Gastroesophageal sphincter (tissue), 4 donors: ENCODE data around the gene ACKR3. TPM values are rescaled to one million over a fixed set of nuclear protein-coding genes. Genes with fewer than 3 reads are reported as not detected.

Experiments
- ATAC-seq: fragments of 150-250 bp; one replicate; pipeline ENCODE4 v1.9.1; 2016; ENCODE audit warnings: mild to moderate bottlenecking, moderate library complexity
- H3K27ac ChIP-seq, 4 donors: fragments of 200-600 bp; sonication (generic) in 3 of 4; 1 replicate in 3 of 4; 2 replicates in 1 of 4; pipeline ENCODE4 v1.5.1; 2016 to 2019
- H3K27me3 ChIP-seq: fragments of 200-600 bp; sonication (generic); one replicate; pipeline ENCODE4 v1.5.1; 2019
- H3K36me3 ChIP-seq, 2 donors: fragments of 200-600 bp; sonication (generic); one replicate each; pipeline ENCODE4 v1.5.1; 2019; ENCODE audit warnings: control low read depth in 1 of 2
- H3K4me1 ChIP-seq, 3 donors: fragments of 200-600 bp; sonication (generic); 1 replicate in 2 of 3; 2 replicates in 1 of 3; pipeline ENCODE4 v1.5.1; 2016 to 2019; ENCODE audit warnings: control low read depth in 2 of 3
- H3K4me3 ChIP-seq, 2 donors: fragments of 200-600 bp; sonication (generic); one replicate each; pipeline ENCODE4 v1.5.1; 2019; ENCODE audit warnings: mild to moderate bottlenecking in 1 of 2, moderate library complexity in 1 of 2
- H3K9me3 ChIP-seq, 3 donors: fragments of 200-600 bp; sonication (generic); one replicate each; pipeline ENCODE4 v1.5.1; 2017 to 2019; ENCODE audit warnings: control low read depth in 2 of 3
- CTCF ChIP-seq, 4 experiments: fragments of 200-600 bp in 2 of 4; fragments of 450-650 bp in 2 of 4; sonication (generic) in 1 of 4; IDR thresholded peaks; one replicate each; pipeline ENCODE4 v1.5.1; 2017 to 2019; ENCODE audit warnings: antibody characterized with exemption in 4 of 4, mild to moderate bottlenecking in 2 of 4, moderate library complexity in 2 of 4
- EP300 ChIP-seq: sonication (generic); formaldehyde crosslinking; IDR thresholded peaks from one replicate; pipeline ENCODE4 v1.6.1; 2017; ENCODE audit warnings: antibody characterized with exemption, mild to moderate bottlenecking
- POLR2A ChIP-seq, 2 donors: fragments of 450-650 bp; IDR thresholded peaks; one replicate each; pipeline ENCODE4 v1.6.1; 2017; ENCODE audit warnings: antibody characterized with exemption in 2 of 2, mild to moderate bottlenecking in 2 of 2, moderate library complexity in 1 of 2
- POLR2AphosphoS5 ChIP-seq: sonication (generic); formaldehyde crosslinking; IDR thresholded peaks from one replicate; pipeline ENCODE4 v1.6.1; 2017; ENCODE audit warnings: antibody characterized with exemption
- WGBS, 2 donors: methylation state at CpG; one replicate each; pipeline ENCODE4 v1.1.5; 2018; ENCODE audit warnings: low coverage in 1 of 2; 5-methylcytosine and 5-hydroxymethylcytosine counted together
- total RNA-seq, 4 donors: library from RNA; depleted of rRNA; stranded (reverse); fragments of >200 nt; gene quantifications; one replicate each; pipeline ENCODE4 v1.1.0, GENCODE V29; 2016

ACKR3 gene
- total RNA-seq, 4 donors from 2014 or later, result 21.0 to 68.5 (median 42.5) TPM

GRCh38 chr2:236629961-236630872 is 60.6 kb downstream of the ACKR3 start:
- WGBS, 2 donors, result 67 to 86% methylated on average over 6 of the region's 16 CpGs
- Histone ChIP-seq H3K4me1 (peaks cover 0 to 28% (median 6%) of the 10 kb centered on the region in 3 donors), H3K27me3 (no peaks in the 10 kb centered on the region), H3K27ac (peak overlapping the region in 1 of 4 donors; percentile 25), H3K9me3 (no peaks in the 10 kb centered on the region), H3K36me3 (no peaks in the 10 kb centered on the region), H3K4me3 (no peak overlapping the region)
- no peak for ATAC-seq
- TF ChIP-seq CTCF (IDR thresholded peaks at IDR 0.05) (no peak), POLR2AphosphoS5 (no peak)

GRCh38 chr2:236631281-236631855 is 61.7 kb downstream of the ACKR3 start:
- ATAC-seq, result no peak
- 25 to 33% methylated on average over 5 to 11 of the region's 15 CpGs for WGBS, 2 donors
- Histone ChIP-seq H3K36me3 (no peaks in the 10 kb centered on the region), H3K4me1 (peaks cover 0 to 28% (median 6%) of the 10 kb centered on the region in 3 donors), H3K9me3 (no peaks in the 10 kb centered on the region), H3K27ac (peak overlapping the region in 1 of 4 donors; percentile 40), H3K27me3 (no peaks in the 10 kb centered on the region), H3K4me3 (no peak overlapping the region)
- TF ChIP-seq CTCF (IDR thresholded peaks at IDR 0.05) (no peak), POLR2AphosphoS5 (no peak), POLR2A (IDR thresholded peaks at IDR 0.05) (no peak), EP300 (no peak)

GRCh38 chr2:236631856-236632291 is 62.2 kb downstream of the ACKR3 start:
- TF ChIP-seq POLR2AphosphoS5 (no peak), POLR2A (IDR thresholded peaks at IDR 0.05) (no peak), CTCF (IDR thresholded peaks at IDR 0.05) (no peak), EP300 (no peak)
- no peak for ATAC-seq
- H3K27me3 ChIP-seq, result no peaks in the 10 kb centered on the region
- peak overlapping the region in 1 of 4 donors; percentile 40 for H3K27ac ChIP-seq
- peaks cover 0 to 28% (median 6%) of the 10 kb centered on the region in 3 donors for H3K4me1 ChIP-seq
- no peaks in the 10 kb centered on the region for H3K36me3 ChIP-seq
- H3K9me3 ChIP-seq, result no peaks in the 10 kb centered on the region
- no peak overlapping the region for H3K4me3 ChIP-seq
- WGBS, 2 donors, result 76 to 94% methylated on average over 3 to 10 of the region's 11 CpGs
